OCI-LY7 (cell line): ENCODE results near the gene NOXO1. TPM values are rescaled to one million over a fixed set of nuclear protein-coding genes. Genes with fewer than 3 reads are reported as not detected.

ENCODE experiments used
- BruUV-seq: library from RNA; stranded (reverse); fragments of 400-500 nt; replicated peaks from 2 replicates; lab custom pipeline; 2021; lab: Mats Ljungman, UMichigan
- CTCF ChIA-PET: fragments of 300-600 bp; sonication (Branson Sonifier 250); formaldehyde crosslinking; loops from one replicate; lab custom pipeline; 2022; ENCODE audit warnings: antibody characterized with exemption; ENCODE audit not compliant: unreplicated experiment; lab: Charles Lee
- POLR2A ChIA-PET: fragments of 300-600 bp; sonication (Branson Sonifier 250); formaldehyde crosslinking; loops from one replicate; lab custom pipeline; 2022; ENCODE audit warnings: antibody characterized with exemption; lab: Charles Lee
- DNase-seq: peaks from one replicate; pipeline ENCODE4 v3.0.0-alpha.2; 2015; ENCODE audit warnings: low spot score
- H2AFZ ChIP-seq: fragments of 200-600 bp; sonication (generic), shearing (Covaris generic); 2 replicates; pipeline ENCODE4 v1.6.1; 2014; ENCODE audit warnings: mild to moderate bottlenecking, antibody characterized with exemption, low read length, moderate library complexity
- H3K27ac ChIP-seq: fragments of 200-600 bp; sonication (generic); 2 replicates; pipeline ENCODE4 v1.5.1; 2014; ENCODE audit warnings: mixed run types, low read depth, mild to moderate bottlenecking, moderate library complexity, low read length, inconsistent platforms; ENCODE audit not compliant: poor library complexity, severe bottlenecking
- H3K36me3 ChIP-seq: fragments of 200-600 bp; sonication (generic); 2 replicates; pipeline ENCODE4 v1.6.1; 2014; ENCODE audit warnings: mild to moderate bottlenecking, antibody characterized with exemption, low read length, moderate library complexity, mixed read lengths; ENCODE audit not compliant: insufficient read depth
- H3K4me1 ChIP-seq: fragments of 200-600 bp; sonication (generic); 2 replicates; pipeline ENCODE4 v1.5.1; 2014; ENCODE audit warnings: mild to moderate bottlenecking, low read length; ENCODE audit not compliant: insufficient read depth, poor library complexity, severe bottlenecking
- H3K4me2 ChIP-seq: fragments of 200-600 bp; sonication (generic); 2 replicates; pipeline ENCODE4 v1.6.1; 2014; ENCODE audit warnings: mild to moderate bottlenecking, low read length
- H3K4me3 ChIP-seq: fragments of 200-600 bp; sonication (generic); 2 replicates; pipeline ENCODE4 v1.5.1; 2014; ENCODE audit warnings: mild to moderate bottlenecking, low read depth, low read length; ENCODE audit not compliant: poor library complexity, severe bottlenecking
- H3K79me2 ChIP-seq: fragments of 200-600 bp; sonication (generic); 2 replicates; pipeline ENCODE4 v1.6.1; 2016; ENCODE audit warnings: low read depth, mild to moderate bottlenecking, low read length, moderate library complexity, mixed read lengths; ENCODE audit not compliant: insufficient read depth
- H3K9me2 ChIP-seq: fragments of 200-600 bp; sonication (generic); 2 replicates; pipeline ENCODE4 v1.6.1; 2016; ENCODE audit warnings: mild to moderate bottlenecking, low read length, mixed read lengths; ENCODE audit not compliant: insufficient read depth
- H3K9me3 ChIP-seq: fragments of 200-600 bp; sonication (generic); 2 replicates; pipeline ENCODE4 v1.6.1; 2014; ENCODE audit warnings: mild to moderate bottlenecking, mixed run types, low read length, mixed read lengths
- H4K20me1 ChIP-seq: fragments of 200-600 bp; sonication (generic); 2 replicates; pipeline ENCODE4 v1.6.1; 2014; ENCODE audit warnings: mild to moderate bottlenecking, antibody characterized with exemption, low read length, moderate library complexity, mixed read lengths; ENCODE audit not compliant: insufficient read depth
- CTCF ChIP-seq: fragments of 200-600 bp; sonication (generic); conservative IDR thresholded peaks from 2 replicates; pipeline ENCODE4 v1.5.1; 2014; ENCODE audit warnings: mild to moderate bottlenecking, antibody characterized with exemption, low read length, moderate library complexity, mixed read lengths
- EZH2phosphoT487 ChIP-seq: fragments of 200-600 bp; sonication (generic); IDR thresholded peaks from 2 replicates; pipeline ENCODE4 v1.6.1; 2018; ENCODE audit warnings: low read depth, borderline replicate concordance, mild to moderate bottlenecking, mixed run types, antibody characterized with exemption, low read length, moderate library complexity, mixed read lengths
- intact Hi-C: fragments of 100-400 bp; cut with micrococcal nuclease; formaldehyde crosslinking; loops from one replicate; pipeline ENCODE4 v1.10.0; 2022; ENCODE audit not compliant: unreplicated experiment
- total RNA-seq, 2 experiments: library from RNA; depleted of rRNA in 1 of 2; stranded (reverse); fragments of >200 nt in 1 of 2; shearing (Covaris generic) in 1 of 2; gene quantifications; 2 replicates each; pipeline ENCODE4 v1.2.3, GENCODE V29; 2014 to 2022

NOXO1 gene
- total RNA-seq, 2 experiments from 2014 or later = 0.22 to 0.30 TPM

- BruUV-seq = no TSS peak
- POLR2A ChIA-PET = no interaction called here
- Histone ChIP-seq H3K9me3 (no peaks in the 10 kb centered on the region), H3K4me2 (peak overlapping the region; percentile 76; the same call in 1 of the 2 replicates), H2AFZ (no peak overlapping the region), H3K4me1 (peaks cover 12% of the 10 kb centered on the region), H3K79me2 (peaks cover 28% of the 10 kb centered on the region), H4K20me1 (no peaks in the 10 kb centered on the region), H3K36me3 (peaks cover 46% of the 10 kb centered on the region), H3K27ac (no peak overlapping the region), H3K4me3 (peak overlapping the region; percentile 8), H3K9me2 (no peaks in the 10 kb centered on the region)
- TF ChIP-seq CTCF (no peak), EZH2phosphoT487 (no peak)
- CTCF ChIA-PET = no interaction called here
- intact Hi-C loops = no loop called here
- no peak for DNase-seq
Observed at GRCh38 chr16:1973461-1974156, 7.7 kb downstream of the NOXO1 start.

GRCh38 chr16:1972490-1972877 lies 8.8 kb downstream of the NOXO1 start:
- Histone ChIP-seq H2AFZ (no peak overlapping the region), H3K4me1 (peaks cover 12% of the 10 kb centered on the region), H3K9me2 (no peaks in the 10 kb centered on the region), H3K9me3 (no peaks in the 10 kb centered on the region), H3K79me2 (peaks cover 28% of the 10 kb centered on the region), H3K4me2 (peak overlapping the region; percentile 76), H3K4me3 (peak overlapping the region; percentile 86), H3K36me3 (peaks cover 35% of the 10 kb centered on the region), H4K20me1 (no peaks in the 10 kb centered on the region), H3K27ac (no peak overlapping the region)
- no TSS peak for BruUV-seq
- ChIA-PET POLR2A (interaction anchor here (0.9 to 1.2 kb wide), 2 partner anchors 12 to 36 kb away, joined by 3 read pairs; no protein-coding TSS in a partner anchor), CTCF (no interaction called here)
- DNase-seq = no peak
- no peak for TF ChIP-seq EZH2phosphoT487
- no peak for TF ChIP-seq CTCF
- intact Hi-C loops = loop anchor here (1.0 kb wide), 1 partner anchor 12 kb away; the partner anchor contains the start of gene GFER
